GM23338 (cell line): ENCODE results near the gene BIRC7.

ENCODE experiments used
- CREB1 ChIP-seq: fragments of 250-450 bp; sonication (Bioruptor Pico); IDR thresholded peaks from 2 replicates; pipeline ENCODE4 v1.5.0; 2020; ENCODE audit warnings: low read depth, mild to moderate bottlenecking, moderate library complexity
- EZH2 ChIP-seq: fragments of 200-600 bp; sonication (generic); IDR thresholded peaks from one replicate; pipeline ENCODE4 v1.8.0; 2017; ENCODE audit warnings: antibody characterized with exemption, mild to moderate bottlenecking, low read depth; ENCODE audit not compliant: unreplicated experiment
- EZH2phosphoT487 ChIP-seq: fragments of 200-600 bp; sonication (generic); IDR thresholded peaks from one replicate; pipeline ENCODE4 v1.8.1; 2018; ENCODE audit warnings: antibody characterized with exemption; ENCODE audit not compliant: unreplicated experiment
- JUNB ChIP-seq: IDR thresholded peaks from one replicate; pipeline ENCODE4 v1.6.1; 2016; ENCODE audit warnings: antibody characterized with exemption; ENCODE audit not compliant: unreplicated experiment
- NANOG ChIP-seq: IDR thresholded peaks from 2 replicates; pipeline ENCODE4 v1.6.1; 2016; ENCODE audit warnings: antibody characterized with exemption, borderline replicate concordance
- POLR2AphosphoS5 ChIP-seq: IDR thresholded peaks from 2 replicates; pipeline ENCODE4 v1.6.1; 2016; ENCODE audit warnings: antibody characterized with exemption, low read depth
- TF ChIP-seq, protein P1 (sequence below), 2 experiments: fragments of 200-600 bp in 1 of 2; sonication (generic) in 1 of 2; conservative IDR thresholded peaks; 2 replicates each; pipeline versions ENCODE4 v1.5.1 to v1.6.1; 2016 to 2017; ENCODE audit warnings: antibody characterized with exemption in 2 of 2, low read depth in 2 of 2, mild to moderate bottlenecking in 2 of 2, moderate library complexity in 1 of 2
- TF ChIP-seq, protein P2 (sequence below): IDR thresholded peaks from one replicate; pipeline ENCODE4 v1.6.1; 2018; ENCODE audit warnings: antibody characterized with exemption; ENCODE audit not compliant: unreplicated experiment
- TF ChIP-seq, protein P3 (sequence below): IDR thresholded peaks from 2 replicates; pipeline ENCODE4 v1.6.1; 2016; ENCODE audit warnings: antibody characterized with exemption

DNA sequence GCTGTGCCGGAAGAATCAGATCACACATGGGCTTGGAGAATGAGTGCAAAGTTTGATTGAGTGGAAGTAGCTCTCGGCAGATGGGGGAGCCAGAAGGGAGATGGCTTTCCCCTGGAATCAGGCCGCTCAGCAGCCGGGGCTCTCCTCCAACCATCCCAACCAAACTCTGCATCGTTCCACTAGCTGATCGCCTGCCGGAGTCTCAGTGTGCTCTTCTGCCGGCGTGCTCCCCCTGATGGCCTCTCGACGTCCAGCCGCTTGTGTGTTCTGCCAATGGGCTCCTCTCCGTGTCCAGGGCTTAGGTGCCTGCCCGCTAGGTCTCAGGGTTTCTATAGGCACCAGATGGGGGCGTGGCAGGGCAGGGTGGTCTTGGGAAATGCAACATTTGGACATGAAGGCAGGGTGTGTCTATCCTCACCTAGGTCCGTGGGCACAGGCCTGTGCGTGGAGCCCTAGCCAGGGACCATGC lies 4.9 kb upstream of the BIRC7 start:
- TF ChIP-seq, protein P1, sequence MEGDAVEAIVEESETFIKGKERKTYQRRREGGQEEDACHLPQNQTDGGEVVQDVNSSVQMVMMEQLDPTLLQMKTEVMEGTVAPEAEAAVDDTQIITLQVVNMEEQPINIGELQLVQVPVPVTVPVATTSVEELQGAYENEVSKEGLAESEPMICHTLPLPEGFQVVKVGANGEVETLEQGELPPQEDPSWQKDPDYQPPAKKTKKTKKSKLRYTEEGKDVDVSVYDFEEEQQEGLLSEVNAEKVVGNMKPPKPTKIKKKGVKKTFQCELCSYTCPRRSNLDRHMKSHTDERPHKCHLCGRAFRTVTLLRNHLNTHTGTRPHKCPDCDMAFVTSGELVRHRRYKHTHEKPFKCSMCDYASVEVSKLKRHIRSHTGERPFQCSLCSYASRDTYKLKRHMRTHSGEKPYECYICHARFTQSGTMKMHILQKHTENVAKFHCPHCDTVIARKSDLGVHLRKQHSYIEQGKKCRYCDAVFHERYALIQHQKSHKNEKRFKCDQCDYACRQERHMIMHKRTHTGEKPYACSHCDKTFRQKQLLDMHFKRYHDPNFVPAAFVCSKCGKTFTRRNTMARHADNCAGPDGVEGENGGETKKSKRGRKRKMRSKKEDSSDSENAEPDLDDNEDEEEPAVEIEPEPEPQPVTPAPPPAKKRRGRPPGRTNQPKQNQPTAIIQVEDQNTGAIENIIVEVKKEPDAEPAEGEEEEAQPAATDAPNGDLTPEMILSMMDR (conservative IDR thresholded peaks at IDR 0.05; ENCODE audit: low read depth in 2 of 2): peak; percentile 58 to 75
- no peak for TF ChIP-seq POLR2AphosphoS5
- TF ChIP-seq EZH2phosphoT487: no peak
- TF ChIP-seq, protein P2, sequence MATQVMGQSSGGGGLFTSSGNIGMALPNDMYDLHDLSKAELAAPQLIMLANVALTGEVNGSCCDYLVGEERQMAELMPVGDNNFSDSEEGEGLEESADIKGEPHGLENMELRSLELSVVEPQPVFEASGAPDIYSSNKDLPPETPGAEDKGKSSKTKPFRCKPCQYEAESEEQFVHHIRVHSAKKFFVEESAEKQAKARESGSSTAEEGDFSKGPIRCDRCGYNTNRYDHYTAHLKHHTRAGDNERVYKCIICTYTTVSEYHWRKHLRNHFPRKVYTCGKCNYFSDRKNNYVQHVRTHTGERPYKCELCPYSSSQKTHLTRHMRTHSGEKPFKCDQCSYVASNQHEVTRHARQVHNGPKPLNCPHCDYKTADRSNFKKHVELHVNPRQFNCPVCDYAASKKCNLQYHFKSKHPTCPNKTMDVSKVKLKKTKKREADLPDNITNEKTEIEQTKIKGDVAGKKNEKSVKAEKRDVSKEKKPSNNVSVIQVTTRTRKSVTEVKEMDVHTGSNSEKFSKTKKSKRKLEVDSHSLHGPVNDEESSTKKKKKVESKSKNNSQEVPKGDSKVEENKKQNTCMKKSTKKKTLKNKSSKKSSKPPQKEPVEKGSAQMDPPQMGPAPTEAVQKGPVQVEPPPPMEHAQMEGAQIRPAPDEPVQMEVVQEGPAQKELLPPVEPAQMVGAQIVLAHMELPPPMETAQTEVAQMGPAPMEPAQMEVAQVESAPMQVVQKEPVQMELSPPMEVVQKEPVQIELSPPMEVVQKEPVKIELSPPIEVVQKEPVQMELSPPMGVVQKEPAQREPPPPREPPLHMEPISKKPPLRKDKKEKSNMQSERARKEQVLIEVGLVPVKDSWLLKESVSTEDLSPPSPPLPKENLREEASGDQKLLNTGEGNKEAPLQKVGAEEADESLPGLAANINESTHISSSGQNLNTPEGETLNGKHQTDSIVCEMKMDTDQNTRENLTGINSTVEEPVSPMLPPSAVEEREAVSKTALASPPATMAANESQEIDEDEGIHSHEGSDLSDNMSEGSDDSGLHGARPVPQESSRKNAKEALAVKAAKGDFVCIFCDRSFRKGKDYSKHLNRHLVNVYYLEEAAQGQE: no peak
- TF ChIP-seq JUNB: no peak
- no peak for TF ChIP-seq EZH2
- TF ChIP-seq, protein P3, sequence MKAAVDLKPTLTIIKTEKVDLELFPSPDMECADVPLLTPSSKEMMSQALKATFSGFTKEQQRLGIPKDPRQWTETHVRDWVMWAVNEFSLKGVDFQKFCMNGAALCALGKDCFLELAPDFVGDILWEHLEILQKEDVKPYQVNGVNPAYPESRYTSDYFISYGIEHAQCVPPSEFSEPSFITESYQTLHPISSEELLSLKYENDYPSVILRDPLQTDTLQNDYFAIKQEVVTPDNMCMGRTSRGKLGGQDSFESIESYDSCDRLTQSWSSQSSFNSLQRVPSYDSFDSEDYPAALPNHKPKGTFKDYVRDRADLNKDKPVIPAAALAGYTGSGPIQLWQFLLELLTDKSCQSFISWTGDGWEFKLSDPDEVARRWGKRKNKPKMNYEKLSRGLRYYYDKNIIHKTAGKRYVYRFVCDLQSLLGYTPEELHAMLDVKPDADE: no peak
- TF ChIP-seq NANOG: no peak
- TF ChIP-seq CREB1 (CRISPR knock-in tag): no peak
